ENCODE measurements around the gene CCDC71L. TPM values are rescaled to one million over a fixed set of nuclear protein-coding genes. Genes with fewer than 3 reads are reported as not detected.

CCDC71L gene
- total and polyA plus RNA-seq, 2 of the 4 experiments (the other 2 are of a cell fraction): 19.7 to 20.6 TPM

DNA sequence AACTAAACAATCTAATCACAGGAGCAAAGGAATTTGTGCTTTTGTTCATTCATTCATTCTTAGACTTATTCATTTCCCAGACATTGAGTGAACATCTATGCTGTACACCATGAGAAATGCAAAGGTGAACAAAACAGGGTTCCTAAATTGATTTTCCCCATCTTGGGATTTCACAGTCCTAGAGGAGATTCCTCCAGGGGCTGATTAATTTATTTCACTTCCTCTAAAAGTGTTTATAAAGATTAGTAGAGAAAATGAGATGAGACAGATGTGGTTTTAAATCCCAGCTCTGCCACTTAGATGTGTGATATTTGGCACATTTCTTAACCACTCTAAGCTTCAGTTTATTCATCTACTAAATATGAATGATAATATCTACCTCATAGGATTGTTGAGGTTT, 8.9 kb downstream of the CCDC71L start:
- Histone ChIP-seq H3K4me1 (ENCODE audit: control insufficient read depth, insufficient read depth, low read length) (no peaks in the 10 kb centered on the region), H4K91ac (ENCODE audit: insufficient read depth, low read depth, low read length) (no peak overlapping the region), H4K5ac (ENCODE audit: low read depth, low read length) (no peak overlapping the region), H3K56ac (ENCODE audit: extremely low read depth, insufficient read depth, low read length) (no peak overlapping the region), H2AFZ (replicated peaks; ENCODE audit: low read length, poor library complexity) (no peak overlapping the region), H2BK20ac (ENCODE audit: low read depth, low read length) (no peak overlapping the region), H3K9me3 (ENCODE audit: control insufficient read depth, insufficient read depth, low read length) (no peaks in the 10 kb centered on the region), H2AK5ac (ENCODE audit: low read depth, low read length) (no peak overlapping the region), H2BK5ac (ENCODE audit: low read depth, low read length, poor library complexity, severe bottlenecking) (no peak overlapping the region), H3K14ac (replicated peaks; ENCODE audit: low read depth, low read length) (no peak overlapping the region), H4K8ac (ENCODE audit: low read depth in 2 of 2, low read length in 2 of 2) (no peak overlapping the region), H4K20me1 (ENCODE audit: insufficient read depth, low read length) (no peaks in the 10 kb centered on the region), H3K4me3 (ENCODE audit: insufficient read depth, low read depth, low read length) (no peak overlapping the region), H3K23ac (ENCODE audit: low read depth, low read length) (no peak overlapping the region), H3K18ac (ENCODE audit: low read depth, low read length) (no peak overlapping the region), H2AK9ac (replicated peaks; ENCODE audit: low read depth, low read length, poor library complexity) (no peak overlapping the region), H3K9me1 (ENCODE audit: insufficient read depth, low read length) (no peaks in the 10 kb centered on the region; the same call in 1 of the 2 replicates), H2BK15ac (ENCODE audit: low read depth, low read length) (no peak overlapping the region), H3K4ac (ENCODE audit: low read depth, low read length) (no peak overlapping the region), H3K36me3 (ENCODE audit: control insufficient read depth, insufficient read depth, low read length) (no peaks in the 10 kb centered on the region), H2BK120ac (ENCODE audit: low read depth, low read length) (no peak overlapping the region), H3K4me2 (ENCODE audit: low read depth, low read length) (no peak overlapping the region), H3K27me3 (ENCODE audit: control insufficient read depth, insufficient read depth, low read length) (no peaks in the 10 kb centered on the region), H3K27ac (ENCODE audit: insufficient read depth, low read length) (no peak overlapping the region), H3K79me1 (ENCODE audit: low read depth in 1 of 2, low read length in 2 of 2) (peaks cover 6 to 8% of the 10 kb centered on the region in 2 experiments), H3K9ac (ENCODE audit: low read depth, low read length) (no peak overlapping the region)
- CTCF ChIA-PET: interaction anchor here (0.7 kb wide), 1 partner anchor 27 kb away, joined by 4 read pairs; no protein-coding TSS in a partner anchor
- no peak for DNase-seq
- BruUV-seq (replicated peaks): no TSS peak
- dilution Hi-C loops (cut with HindIII; ENCODE audit: low sequenced_read_pairs, unreplicated experiment) (no loop called here), in situ Hi-C loops (cut with MboI; ENCODE audit: low sequenced_read_pairs) (loop anchor here (10.0 kb wide), 1 partner anchor 477 kb away; no protein-coding TSS in a partner anchor), intact Hi-C loops (cut with micrococcal nuclease) (loop anchor here (5.0 kb wide), 1 partner anchor 35 kb away; no protein-coding TSS in a partner anchor)
- no peak for TF ChIP-seq MXI1 (IDR thresholded peaks at IDR 0.05; ENCODE audit: borderline replicate concordance, low read depth, low read length)
- no peak for TF ChIP-seq POLR2A (IDR thresholded peaks at IDR 0.05; ENCODE audit: low read depth, low read length)
- POLR2A ChIA-PET (ENCODE audit: unreplicated experiment): no interaction called here
- ATAC-seq (ENCODE audit: low read depth): no peak

Data from IMR-90 (cell line).